ENCODE results near the gene EGR1. TPM values are rescaled to one million over a fixed set of nuclear protein-coding genes. Genes with fewer than 3 reads are reported as not detected.

Gene EGR1
- total RNA-seq, 2 experiments from 2014 or later = 0.13 to 1.1 TPM

DNA sequence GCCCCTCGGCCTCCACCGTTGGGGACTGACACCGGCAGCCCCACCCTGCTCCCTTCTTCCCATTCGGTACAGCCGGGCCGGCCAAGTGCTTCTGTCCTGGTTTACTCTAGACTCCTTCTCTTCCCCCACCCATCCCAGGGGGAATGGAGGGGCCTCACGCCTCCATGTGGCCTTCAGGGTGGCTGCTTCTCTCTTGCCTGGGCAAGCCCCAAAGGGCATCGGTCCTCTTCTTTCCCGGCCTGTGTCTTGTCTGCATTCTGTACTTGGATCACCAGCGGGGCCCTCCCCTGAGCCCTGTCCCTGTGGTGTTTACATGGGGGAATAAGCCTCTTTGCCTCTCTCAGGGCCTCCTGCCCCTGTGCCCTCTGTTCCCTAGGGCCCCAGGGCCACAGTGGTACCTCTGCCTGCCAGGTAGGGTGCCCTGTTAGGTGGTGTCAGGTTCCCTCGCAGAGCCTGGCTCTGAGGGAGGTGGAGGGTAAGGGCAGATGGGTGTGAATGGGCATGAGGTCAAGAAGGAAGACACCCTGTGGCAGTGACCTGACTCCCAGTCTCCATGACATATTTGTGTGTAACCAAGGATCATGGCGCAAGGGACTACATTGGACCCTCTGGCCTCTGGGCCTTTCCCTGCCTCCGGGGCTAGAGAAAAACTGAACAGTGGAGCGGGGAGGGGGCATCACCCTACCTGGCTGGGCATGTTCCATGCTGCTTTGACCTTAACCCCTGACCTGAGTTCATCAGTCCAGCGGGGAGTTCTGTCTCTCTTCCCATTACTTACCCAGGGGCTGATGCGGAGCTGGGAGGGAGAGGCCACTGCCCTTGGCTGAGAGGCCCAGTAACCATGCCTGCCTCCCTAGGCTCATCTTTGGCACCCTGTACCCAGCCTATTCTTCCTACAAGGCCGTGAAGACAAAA, 24.9 kb upstream of the EGR1 start:
- Histone ChIP-seq H2AFZ (ENCODE audit: low read length) (no peak overlapping the region), H3K9me3 (ENCODE audit: low read length) (no peaks in the 10 kb centered on the region), H3K79me2 (ENCODE audit: insufficient read depth, low read depth, low read length) (no peaks in the 10 kb centered on the region), H3K4me3 (ENCODE audit: low read depth, low read length, poor library complexity, severe bottlenecking) (no peak overlapping the region), H3K4me1 (ENCODE audit: insufficient read depth, low read length, poor library complexity, severe bottlenecking) (no peaks in the 10 kb centered on the region), H3K9me2 (ENCODE audit: insufficient read depth, low read length) (no peaks in the 10 kb centered on the region), H4K20me1 (ENCODE audit: insufficient read depth, low read length) (no peaks in the 10 kb centered on the region), H3K36me3 (ENCODE audit: insufficient read depth, low read length) (peaks cover 13% of the 10 kb centered on the region), H3K27ac (ENCODE audit: low read depth, low read length, poor library complexity, severe bottlenecking) (no peak overlapping the region), H3K4me2 (ENCODE audit: low read length) (no peak overlapping the region)
- DNase-seq (ENCODE audit: low spot score) = no peak
- intact Hi-C loops (cut with micrococcal nuclease; ENCODE audit: unreplicated experiment) = no loop called here
- ChIA-PET POLR2A (no interaction called here), CTCF (ENCODE audit: unreplicated experiment) (no interaction called here)
- TF ChIP-seq, protein P1, sequence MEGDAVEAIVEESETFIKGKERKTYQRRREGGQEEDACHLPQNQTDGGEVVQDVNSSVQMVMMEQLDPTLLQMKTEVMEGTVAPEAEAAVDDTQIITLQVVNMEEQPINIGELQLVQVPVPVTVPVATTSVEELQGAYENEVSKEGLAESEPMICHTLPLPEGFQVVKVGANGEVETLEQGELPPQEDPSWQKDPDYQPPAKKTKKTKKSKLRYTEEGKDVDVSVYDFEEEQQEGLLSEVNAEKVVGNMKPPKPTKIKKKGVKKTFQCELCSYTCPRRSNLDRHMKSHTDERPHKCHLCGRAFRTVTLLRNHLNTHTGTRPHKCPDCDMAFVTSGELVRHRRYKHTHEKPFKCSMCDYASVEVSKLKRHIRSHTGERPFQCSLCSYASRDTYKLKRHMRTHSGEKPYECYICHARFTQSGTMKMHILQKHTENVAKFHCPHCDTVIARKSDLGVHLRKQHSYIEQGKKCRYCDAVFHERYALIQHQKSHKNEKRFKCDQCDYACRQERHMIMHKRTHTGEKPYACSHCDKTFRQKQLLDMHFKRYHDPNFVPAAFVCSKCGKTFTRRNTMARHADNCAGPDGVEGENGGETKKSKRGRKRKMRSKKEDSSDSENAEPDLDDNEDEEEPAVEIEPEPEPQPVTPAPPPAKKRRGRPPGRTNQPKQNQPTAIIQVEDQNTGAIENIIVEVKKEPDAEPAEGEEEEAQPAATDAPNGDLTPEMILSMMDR (conservative IDR thresholded peaks at IDR 0.05; ENCODE audit: low read length) = no peak
- no peak for TF ChIP-seq EZH2phosphoT487 (IDR thresholded peaks at IDR 0.05; ENCODE audit: borderline replicate concordance, low read depth, low read length)
- no TSS peak for BruUV-seq (replicated peaks)

DNA sequence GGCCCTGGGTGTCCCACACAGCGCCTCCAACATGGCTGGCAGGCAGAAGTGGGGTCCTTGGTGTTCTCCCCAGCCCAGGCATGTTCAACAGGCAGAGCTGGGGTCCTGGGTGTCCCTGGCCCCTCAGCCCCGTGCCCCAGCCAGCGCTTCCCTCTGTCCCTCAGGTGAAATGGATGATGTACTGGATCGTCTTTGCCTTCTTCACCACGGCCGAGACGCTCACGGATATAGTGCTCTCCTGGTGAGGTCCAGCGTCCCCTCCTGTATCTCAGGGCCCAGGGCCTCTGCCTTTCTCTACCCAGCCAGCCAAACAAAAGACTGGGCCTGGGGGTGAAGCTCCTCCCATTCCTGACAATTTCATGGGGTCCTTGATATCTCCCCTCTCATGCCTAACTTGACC, 24.1 kb upstream of the EGR1 start:
- peaks cover 5% of the 10 kb centered on the region for H3K36me3 ChIP-seq (ENCODE audit: insufficient read depth, low read length)
- no peak overlapping the region for H3K27ac ChIP-seq (ENCODE audit: low read depth, low read length, poor library complexity, severe bottlenecking)
- H3K4me2 ChIP-seq (ENCODE audit: low read length) = no peak overlapping the region
- DNase-seq (ENCODE audit: low spot score) = no peak
- no peak for TF ChIP-seq EZH2phosphoT487 (IDR thresholded peaks at IDR 0.05; ENCODE audit: borderline replicate concordance, low read depth, low read length)
- TF ChIP-seq, protein P1 (conservative IDR thresholded peaks at IDR 0.05; ENCODE audit: low read length) = no peak
- H2AFZ ChIP-seq (ENCODE audit: low read length) = no peak overlapping the region
- H3K9me2 ChIP-seq (ENCODE audit: insufficient read depth, low read length) = no peaks in the 10 kb centered on the region
- no peaks in the 10 kb centered on the region for H3K79me2 ChIP-seq (ENCODE audit: insufficient read depth, low read depth, low read length)
- no peaks in the 10 kb centered on the region for H4K20me1 ChIP-seq (ENCODE audit: insufficient read depth, low read length)
- H3K4me3 ChIP-seq (ENCODE audit: low read depth, low read length, poor library complexity, severe bottlenecking) = no peak overlapping the region
- no TSS peak for BruUV-seq (replicated peaks)
- H3K4me1 ChIP-seq (ENCODE audit: insufficient read depth, low read length, poor library complexity, severe bottlenecking) = no peaks in the 10 kb centered on the region
- ChIA-PET CTCF (ENCODE audit: unreplicated experiment) (interaction anchor here (0.6 kb wide), 1 partner anchor 25 kb away, joined by 3 read pairs; no protein-coding TSS in a partner anchor), POLR2A (no interaction called here)
- no peaks in the 10 kb centered on the region for H3K9me3 ChIP-seq (ENCODE audit: low read length)
- intact Hi-C loops (cut with micrococcal nuclease; ENCODE audit: unreplicated experiment) = no loop called here

Data from OCI-LY7 (cell line).